ENCODE data around the gene SLC5A6.
"Not testable (repeated sequence)": the region's sequence is repeated elsewhere in the genome, so short reads cannot be mapped to it uniquely, and the experiment has no call there.

GRCh38 chr2:27195799-27196198, 16.3 kb downstream of the SLC5A6 start:
- TF ChIP-seq, protein P1, sequence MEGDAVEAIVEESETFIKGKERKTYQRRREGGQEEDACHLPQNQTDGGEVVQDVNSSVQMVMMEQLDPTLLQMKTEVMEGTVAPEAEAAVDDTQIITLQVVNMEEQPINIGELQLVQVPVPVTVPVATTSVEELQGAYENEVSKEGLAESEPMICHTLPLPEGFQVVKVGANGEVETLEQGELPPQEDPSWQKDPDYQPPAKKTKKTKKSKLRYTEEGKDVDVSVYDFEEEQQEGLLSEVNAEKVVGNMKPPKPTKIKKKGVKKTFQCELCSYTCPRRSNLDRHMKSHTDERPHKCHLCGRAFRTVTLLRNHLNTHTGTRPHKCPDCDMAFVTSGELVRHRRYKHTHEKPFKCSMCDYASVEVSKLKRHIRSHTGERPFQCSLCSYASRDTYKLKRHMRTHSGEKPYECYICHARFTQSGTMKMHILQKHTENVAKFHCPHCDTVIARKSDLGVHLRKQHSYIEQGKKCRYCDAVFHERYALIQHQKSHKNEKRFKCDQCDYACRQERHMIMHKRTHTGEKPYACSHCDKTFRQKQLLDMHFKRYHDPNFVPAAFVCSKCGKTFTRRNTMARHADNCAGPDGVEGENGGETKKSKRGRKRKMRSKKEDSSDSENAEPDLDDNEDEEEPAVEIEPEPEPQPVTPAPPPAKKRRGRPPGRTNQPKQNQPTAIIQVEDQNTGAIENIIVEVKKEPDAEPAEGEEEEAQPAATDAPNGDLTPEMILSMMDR (conservative IDR thresholded peaks at IDR 0.05; ENCODE audit: low read length): not testable (repeated sequence)
- not testable (repeated sequence) for TF ChIP-seq EZH2phosphoT487 (IDR thresholded peaks at IDR 0.05; ENCODE audit: borderline replicate concordance, low read depth, low read length)
